CD4-positive, alpha-beta T cell (primary cell): ENCODE data around the gene DCLK1. TPM values are rescaled to one million over a fixed set of nuclear protein-coding genes. Genes with fewer than 3 reads are reported as not detected.

Experiments used
- ATAC-seq: fragments of 200-7000 bp; cut with Tn5 transposase; one replicate; pipeline ENCODE4 v1.10.0; 2022; ENCODE audit warnings: mild to moderate bottlenecking; ENCODE audit not compliant: poor library complexity
- CTCF ChIA-PET: fragments of 350-600 bp; sonication (Branson Sonifier 250); formaldehyde crosslinking; loops from one replicate; lab custom pipeline; 2021; ENCODE audit warnings: antibody characterized with exemption, inconsistent platforms; lab: Charles Lee
- POLR2A ChIA-PET: fragments of 350-600 bp; sonication (Branson Sonifier 250); formaldehyde crosslinking; loops from one replicate; lab custom pipeline; 2021; ENCODE audit warnings: antibody characterized with exemption, inconsistent platforms; lab: Charles Lee
- DNase-seq, 14 experiments: peaks; one replicate each; pipeline ENCODE4 v3.0.0-alpha.2; 2013 to 2020; ENCODE audit warnings: mixed read lengths in 2 of 14
- H3K27ac ChIP-seq, 2 donors: one replicate each; pipeline versions ENCODE4 v1.5.1 to v1.7.0; 2013; ENCODE audit warnings: low read length in 2 of 2, low read depth in 1 of 2, mild to moderate bottlenecking in 1 of 2
- H3K27me3 ChIP-seq, 2 experiments: 1 replicate in 1 of 2; 2 replicates in 1 of 2; pipeline versions ENCODE4 v1.6.1 to v1.7.0; 2013; ENCODE audit warnings: low read length in 2 of 2, control low read depth in 1 of 2, mild to moderate bottlenecking in 1 of 2, moderate library complexity in 1 of 2; ENCODE audit not compliant: insufficient read depth in 2 of 2, control insufficient read depth in 1 of 2
- H3K36me3 ChIP-seq: one replicate; pipeline ENCODE4 v1.6.1; 2013; ENCODE audit warnings: low read length, control low read depth; ENCODE audit not compliant: insufficient read depth
- H3K4me1 ChIP-seq: one replicate; pipeline ENCODE4 v1.6.1; 2013; ENCODE audit warnings: low read length, control low read depth; ENCODE audit not compliant: insufficient read depth
- H3K4me3 ChIP-seq: one replicate; pipeline ENCODE4 v1.5.1; 2013; ENCODE audit warnings: mild to moderate bottlenecking, low read length, moderate library complexity
- H3K9me3 ChIP-seq, 2 experiments: 1 replicate in 1 of 2; 2 replicates in 1 of 2; pipeline versions ENCODE4 v1.6.1 to v1.7.0; 2013; ENCODE audit warnings: low read length in 2 of 2, mild to moderate bottlenecking in 2 of 2, control low read depth in 1 of 2, moderate library complexity in 1 of 2; ENCODE audit not compliant: control insufficient read depth in 1 of 2, insufficient read depth in 1 of 2
- H3K27ac Mint-ChIP-seq: one replicate; pipeline ENCODE4 v1.8.0; 2020; ENCODE audit warnings: mixed read lengths
- H3K27me3 Mint-ChIP-seq: one replicate; pipeline ENCODE4 v1.8.0; 2021; ENCODE audit warnings: mixed read lengths
- H3K36me3 Mint-ChIP-seq: one replicate; pipeline ENCODE4 v1.8.0; 2021; ENCODE audit warnings: low read depth, mixed read lengths
- H3K4me1 Mint-ChIP-seq: one replicate; pipeline ENCODE4 v1.8.0; 2021; ENCODE audit warnings: low read depth, mixed read lengths
- H3K4me3 Mint-ChIP-seq: one replicate; pipeline ENCODE4 v1.8.0; 2020; ENCODE audit warnings: mild to moderate bottlenecking, mixed read lengths
- H3K9me3 Mint-ChIP-seq: one replicate; pipeline ENCODE4 v1.8.0; 2020; ENCODE audit warnings: mixed read lengths
- CTCF ChIP-seq: fragments of 200-600 bp; IDR thresholded peaks from one replicate; pipeline ENCODE4 v1.8.0; 2022; ENCODE audit warnings: antibody characterized with exemption, mild to moderate bottlenecking
- intact Hi-C, 2 experiments: fragments of 100-400 bp; cut with DNase I in 1 of 2; cut with micrococcal nuclease in 1 of 2; formaldehyde crosslinking; loops; one replicate each; pipeline versions ENCODE4 v1.15.1 to v1.9.0; 2023 to 2025; cut with DNase I, micrococcal nuclease
- total RNA-seq, 174 experiments: library from RNA in 2 of 174; stranded (reverse) in 2 of 174; gene quantifications; one replicate each; pipeline ENCODE4 v1.2.3 and lab custom pipeline; 2021 to 2026

DCLK1 gene
- total RNA-seq, 2 experiments from 2014 or later = not detected

- TF ChIP-seq CTCF = no peak
- Histone ChIP-seq H3K27ac (no peak overlapping the region), H3K36me3 (no peaks in the 10 kb centered on the region), H3K4me1 (no peaks in the 10 kb centered on the region), H3K27me3 (no peaks in the 10 kb centered on the region), H3K9me3 (peaks cover 0 to 5% of the 10 kb centered on the region in 2 experiments), H3K4me3 (no peak overlapping the region)
- no peaks in the 10 kb centered on the region for H3K27me3 Mint-ChIP-seq
- POLR2A ChIA-PET = no interaction called here
- no peak overlapping the region for H3K4me3 Mint-ChIP-seq
- peaks cover 2% of the 10 kb centered on the region for H3K9me3 Mint-ChIP-seq
- no peak for DNase-seq
- H3K36me3 Mint-ChIP-seq = no peaks in the 10 kb centered on the region
- CTCF ChIA-PET = no interaction called here
- no peaks in the 10 kb centered on the region for H3K4me1 Mint-ChIP-seq
- no peak overlapping the region for H3K27ac Mint-ChIP-seq
- no peak for ATAC-seq
- intact Hi-C loops = no loop called here
These were observed 142.5 kb downstream of the DCLK1 start for GRCh38 chr13:35988648-35989081.

DNA sequence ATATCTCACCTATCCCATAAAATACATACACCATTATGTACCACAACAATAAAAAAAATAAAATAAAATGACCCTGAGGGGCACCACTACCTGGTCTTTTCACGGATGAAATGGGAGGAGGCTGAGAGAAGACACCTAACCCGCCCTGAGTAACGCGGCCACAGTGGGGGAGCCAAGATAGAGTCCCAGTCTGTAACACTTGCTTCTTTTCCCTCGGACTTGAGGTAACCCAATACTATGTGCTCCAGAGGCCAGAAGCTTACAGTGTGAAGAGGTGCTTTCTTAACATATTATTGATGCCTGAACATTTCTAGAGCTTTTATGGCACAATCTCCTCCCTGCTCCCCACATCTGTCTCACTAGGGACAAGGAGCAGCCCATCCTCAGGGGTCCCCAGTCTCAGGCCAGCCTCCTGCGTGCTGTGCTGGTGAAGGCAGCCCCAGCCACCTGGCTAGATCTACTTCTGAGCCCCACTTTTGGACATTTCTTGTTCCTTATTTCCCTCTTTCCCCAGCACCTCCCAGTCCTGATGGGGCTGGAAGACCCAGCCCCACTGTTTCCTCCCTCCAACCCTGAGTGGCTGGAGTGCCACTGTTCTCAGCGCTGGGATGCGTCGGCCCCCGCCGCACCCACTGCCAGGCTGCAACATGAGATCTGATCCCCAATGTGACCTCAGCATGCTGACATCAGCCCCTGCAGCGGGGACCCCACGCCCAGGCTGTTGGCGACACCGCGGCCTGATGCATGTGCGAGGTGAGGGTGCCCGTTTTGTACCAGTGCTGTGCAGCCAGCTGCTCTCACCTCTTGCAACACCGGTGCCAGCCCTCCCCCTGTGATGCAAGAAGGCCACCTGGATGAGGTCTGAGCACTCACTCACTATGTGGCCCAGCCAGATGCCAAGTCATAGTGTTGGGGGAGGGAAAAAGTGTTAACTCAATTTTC, 143.3 kb downstream of the DCLK1 start:
- Histone ChIP-seq H3K4me3 (no peak overlapping the region), H3K4me1 (no peaks in the 10 kb centered on the region), H3K27ac (no peak overlapping the region), H3K27me3 (no peaks in the 10 kb centered on the region), H3K9me3 (peaks cover 0 to 5% of the 10 kb centered on the region in 2 experiments), H3K36me3 (no peaks in the 10 kb centered on the region)
- ChIA-PET CTCF (no interaction called here), POLR2A (no interaction called here)
- no peak for TF ChIP-seq CTCF
- Mint-ChIP-seq H3K27me3 (no peaks in the 10 kb centered on the region), H3K36me3 (no peaks in the 10 kb centered on the region), H3K4me3 (no peak overlapping the region), H3K27ac (no peak overlapping the region), H3K4me1 (no peaks in the 10 kb centered on the region), H3K9me3 (peaks cover 2% of the 10 kb centered on the region)
- intact Hi-C loops = no loop called here
- ATAC-seq (no peak), DNase-seq (no peak)

DNA sequence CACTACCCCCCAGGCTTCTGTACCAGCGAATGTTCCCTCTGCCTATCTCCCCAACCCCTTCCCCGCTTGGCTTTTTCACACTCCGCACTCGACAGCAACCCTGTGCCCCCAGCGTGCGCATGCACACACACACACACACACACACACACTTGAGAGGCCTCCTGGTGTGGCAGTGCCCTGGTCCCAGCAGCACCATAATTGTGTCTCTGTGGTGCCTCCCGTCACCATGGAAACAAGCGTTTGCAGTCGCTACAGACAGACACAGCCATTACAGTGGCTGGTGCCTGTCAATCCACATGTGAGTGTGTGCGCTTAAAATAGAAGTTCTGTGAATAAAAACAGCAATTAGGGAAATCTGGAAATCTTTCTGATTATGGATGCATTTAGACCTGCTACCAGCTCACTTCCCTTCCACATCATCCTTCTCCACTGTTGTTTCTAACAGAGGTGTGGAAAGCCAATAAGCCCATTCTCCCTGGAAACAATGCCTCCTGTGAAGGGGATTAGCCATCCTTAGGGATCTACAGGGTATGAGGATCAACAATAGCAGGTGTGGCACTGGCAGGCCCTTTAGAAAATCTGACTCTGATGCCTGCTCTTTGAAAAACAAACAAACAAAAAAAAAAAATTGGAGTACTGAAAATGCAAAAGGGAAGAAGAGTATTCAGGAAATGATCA, 146.3 kb downstream of the DCLK1 start:
- Mint-ChIP-seq H3K4me1 (no peaks in the 10 kb centered on the region), H3K27me3 (no peaks in the 10 kb centered on the region), H3K9me3 (peaks cover 2% of the 10 kb centered on the region), H3K4me3 (no peak overlapping the region), H3K27ac (no peak overlapping the region), H3K36me3 (no peaks in the 10 kb centered on the region)
- TF ChIP-seq CTCF = no peak
- no peak overlapping the region for H3K27ac ChIP-seq
- H3K9me3 ChIP-seq = peaks cover 0 to 5% of the 10 kb centered on the region in 2 experiments
- ATAC-seq (no peak), DNase-seq (no peak)
- ChIA-PET POLR2A (no interaction called here), CTCF (no interaction called here)
- intact Hi-C loops = no loop called here
- H3K36me3 ChIP-seq = no peaks in the 10 kb centered on the region
- no peak overlapping the region for H3K4me3 ChIP-seq
- no peaks in the 10 kb centered on the region for H3K27me3 ChIP-seq
- H3K4me1 ChIP-seq = no peaks in the 10 kb centered on the region
